NCI-H2196 (cell line): Measurements from ENCODE around the gene NPIPB6.
"Not testable (repeated sequence)": the region's sequence is repeated elsewhere in the genome, so short reads cannot be mapped to it uniquely, and the experiment has no call there.

ENCODE experiments used
- DNase-seq: peaks from one replicate; lab custom pipeline; 2025; ENCODE audit not compliant: unreplicated experiment; lab: John Stamatoyannopoulos, UW

Gene NPIPB6

GRCh38 chr16:28363408-28363807 lies at the start of gene NPIPB6:
Gene NPIPB6 (minus strand): TSS chr16:28363508. CDS start chr16:28362822, 686 bp downstream.
- DNase-seq = not testable (repeated sequence)

- DNase-seq = not testable (repeated sequence)
These were observed 40.1 kb upstream of the NPIPB6 start, which contains the start of gene EIF3CL for GRCh38 chr16:28403220-28404072. Gene EIF3CL (minus strand): TSS chr16:28403841. CDS start chr16:28403618, 223 bp downstream.

GRCh38 chr16:28392054-28392453 lies 28.7 kb upstream of the NPIPB6 start:
- DNase-seq = not testable (repeated sequence)

GRCh38 chr16:28382177-28382867 lies 19.0 kb upstream of the NPIPB6 start:
- not testable (repeated sequence) for DNase-seq

GRCh38 chr16:28377822-28378221 lies 14.5 kb upstream of the NPIPB6 start:
- DNase-seq = not testable (repeated sequence)

GRCh38 chr16:28377108-28377625 lies 13.9 kb upstream of the NPIPB6 start:
- not testable (repeated sequence) for DNase-seq

- not testable (repeated sequence) for DNase-seq
These were observed 11.8 kb upstream of the NPIPB6 start for GRCh38 chr16:28375115-28375514.

- DNase-seq = not testable (repeated sequence)
These were observed 11.0 kb upstream of the NPIPB6 start for GRCh38 chr16:28374281-28374680.

GRCh38 chr16:28367926-28368325 lies 4.6 kb upstream of the NPIPB6 start:
- DNase-seq = not testable (repeated sequence)

GRCh38 chr16:28364268-28365173 lies 1.2 kb upstream of the NPIPB6 start:
- DNase-seq = not testable (repeated sequence)

- not testable (repeated sequence) for DNase-seq
These were observed 708 bp downstream of the NPIPB6 start for GRCh38 chr16:28362600-28362999.

- DNase-seq = not testable (repeated sequence)
These were observed 25.1 kb downstream of the NPIPB6 start for GRCh38 chr16:28338230-28338629.

- DNase-seq = not testable (repeated sequence)
These were observed 26.2 kb downstream of the NPIPB6 start for GRCh38 chr16:28336940-28337710.

- DNase-seq = not testable (repeated sequence)
These were observed 27.6 kb downstream of the NPIPB6 start for GRCh38 chr16:28335678-28336077.

- not testable (repeated sequence) for DNase-seq
These were observed 30.7 kb downstream of the NPIPB6 start for GRCh38 chr16:28332632-28333031.

- DNase-seq = not testable (repeated sequence)
These were observed 32.3 kb downstream of the NPIPB6 start for GRCh38 chr16:28330981-28331380.

GRCh38 chr16:28330232-28330631 lies 33.1 kb downstream of the NPIPB6 start:
- DNase-seq = not testable (repeated sequence)

GRCh38 chr16:28326881-28327610 lies 36.3 kb downstream of the NPIPB6 start:
- no peak for DNase-seq

- no peak for DNase-seq
These were observed 38.4 kb downstream of the NPIPB6 start for GRCh38 chr16:28324887-28325279.
